Activated CD4-positive, alpha-beta T cell treated with anti-CD3 and anti-CD28 coated beads, Interleukin-2, amount 50 U/mL, for 48 hours (primary cell): Measurements from ENCODE around the gene SF1.

Source experiments
- DNase-seq, 2 experiments: peaks; one replicate each; pipeline ENCODE4 v3.0.0-alpha.2; 2020

SF1 gene

GRCh38 chr11:64744544-64745188 is 33.7 kb downstream of the SF1 start:
- DNase-seq: no peak

- peak; percentile 84 to 87 for DNase-seq
Measured at GRCh38 chr11:64743591-64744543, 34.5 kb downstream of the SF1 start, which contains the start of gene RASGRP2. Gene RASGRP2, minus strand, starts transcription at chr11:64744142. Its CDS starts 1,276 bp downstream, at chr11:64742866.

DNA sequence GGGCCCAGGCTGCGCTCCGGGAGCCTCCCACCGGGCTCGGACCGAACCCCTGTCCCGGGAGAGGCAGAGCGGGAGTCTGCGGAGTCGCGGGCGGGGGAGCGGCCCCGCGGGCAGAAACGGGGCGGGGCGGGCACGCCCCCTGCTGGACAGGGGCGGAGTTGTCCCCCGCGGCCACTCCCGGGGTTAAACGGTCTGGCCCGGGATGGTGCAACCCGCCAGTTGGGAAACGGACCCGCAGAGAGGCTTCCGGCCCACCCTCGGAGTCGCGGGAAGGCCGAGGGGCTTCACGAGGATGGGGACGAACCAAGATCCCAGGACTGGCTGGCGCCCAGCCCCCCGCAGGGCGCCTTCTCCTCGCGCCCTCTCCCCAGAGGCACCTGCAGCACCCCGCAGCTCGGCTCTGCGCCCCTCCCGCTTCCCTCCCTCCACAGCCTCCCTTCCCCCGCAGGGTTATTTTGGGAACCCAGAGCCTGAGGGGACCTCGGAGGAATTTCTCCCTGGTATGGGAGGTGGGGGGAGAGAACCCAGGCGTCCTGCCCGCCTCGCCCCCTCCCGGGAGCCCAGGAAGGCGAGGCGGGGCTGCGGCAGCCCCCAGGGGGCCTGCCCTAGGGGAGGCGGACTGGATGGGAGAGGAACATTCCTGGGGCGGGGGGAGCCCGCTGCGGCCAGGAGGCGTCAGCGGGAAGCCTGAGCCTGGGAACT is 35.3 kb downstream of the SF1 start:
- peak; percentile 79 to 83 for DNase-seq

GRCh38 chr11:64742087-64742888 is 36.1 kb downstream of the SF1 start:
- DNase-seq: peak; percentile 40 to 55

DNA sequence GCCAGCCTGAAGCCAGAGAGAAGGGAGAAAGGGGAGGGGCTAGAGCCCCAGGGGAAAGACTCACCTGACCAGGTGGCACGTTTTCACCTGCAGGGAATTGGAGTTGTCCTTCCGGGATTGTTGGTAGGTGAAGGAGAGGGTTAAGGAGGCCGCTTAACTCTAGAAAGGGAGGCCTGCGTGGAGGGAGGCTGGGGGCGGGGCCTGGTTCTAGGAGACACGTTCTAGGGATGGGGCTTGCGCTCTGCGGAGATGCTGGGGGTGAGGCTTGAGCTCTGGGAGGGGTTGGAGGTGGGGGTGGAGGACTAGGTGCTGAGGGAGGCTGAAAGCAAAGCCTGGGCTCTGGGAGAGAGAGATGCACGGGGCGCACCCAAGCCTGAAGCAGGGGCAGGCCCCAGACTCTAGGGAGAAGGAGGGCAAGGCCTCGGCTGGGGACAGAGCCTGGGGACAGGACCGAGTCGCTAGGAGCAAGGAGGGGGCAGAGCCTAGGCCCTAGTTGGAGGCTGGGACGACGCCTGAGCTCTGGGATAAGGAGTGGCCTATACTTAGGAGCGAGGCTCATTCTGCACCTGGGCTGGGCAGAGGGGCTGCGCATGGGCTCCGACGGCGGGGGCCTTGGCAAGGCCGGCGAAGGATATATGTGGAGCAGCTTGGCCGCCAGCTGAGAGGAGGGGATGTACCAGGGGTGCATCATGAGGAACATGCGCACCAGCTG is 36.8 kb downstream of the SF1 start:
- no peak for DNase-seq

GRCh38 chr11:64739871-64740270 is 38.5 kb downstream of the SF1 start:
- DNase-seq: no peak

DNA sequence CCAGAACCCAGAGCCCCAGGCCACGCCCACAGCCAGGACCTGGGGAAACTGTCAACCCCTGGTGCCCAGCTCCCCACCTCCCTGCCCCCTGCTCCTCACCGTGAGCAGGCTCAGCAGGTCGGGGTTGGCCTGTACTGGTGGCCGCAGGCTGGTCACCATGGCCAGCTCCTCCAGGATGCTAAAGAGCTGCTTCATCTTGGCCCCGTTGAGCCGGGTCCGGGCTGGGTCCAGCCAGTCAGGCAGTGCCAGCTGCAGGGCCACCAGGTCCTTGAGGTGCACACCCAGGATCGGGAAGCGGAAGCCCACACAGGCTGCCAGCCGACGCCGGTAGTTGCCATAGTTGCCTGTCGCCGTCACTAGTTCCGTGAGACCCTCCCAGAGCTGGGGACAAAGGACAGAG is 41.7 kb downstream of the SF1 start:
- no peak for DNase-seq

DNA sequence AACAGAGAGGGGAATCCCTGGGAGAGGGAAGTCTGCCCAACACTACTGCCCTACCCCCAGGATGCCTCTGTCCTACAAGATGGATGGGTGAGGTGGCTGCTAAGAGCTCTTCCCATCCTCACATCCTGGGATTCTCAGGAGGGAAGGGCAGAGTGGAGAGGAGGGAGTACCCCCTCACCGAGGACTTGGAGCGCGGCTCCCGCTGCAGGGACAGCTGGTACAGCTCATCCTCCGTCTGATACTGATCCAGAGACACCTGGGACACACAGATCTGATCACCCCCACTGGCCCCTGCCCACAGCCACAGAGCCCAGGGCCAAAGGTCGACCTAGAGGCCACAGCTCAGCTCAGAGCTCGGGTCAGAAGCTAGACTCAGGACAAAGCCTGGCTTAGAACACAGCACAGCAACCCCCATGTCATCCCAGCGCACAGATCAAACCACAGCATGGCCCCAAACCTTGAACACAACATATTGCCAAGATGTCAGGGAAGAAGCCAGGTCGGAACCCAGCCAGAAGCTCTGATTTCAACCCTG is 42.5 kb downstream of the SF1 start:
- no peak for DNase-seq

- no peak for DNase-seq
Measured at GRCh38 chr11:64734811-64735724, 43.3 kb downstream of the SF1 start.

DNA sequence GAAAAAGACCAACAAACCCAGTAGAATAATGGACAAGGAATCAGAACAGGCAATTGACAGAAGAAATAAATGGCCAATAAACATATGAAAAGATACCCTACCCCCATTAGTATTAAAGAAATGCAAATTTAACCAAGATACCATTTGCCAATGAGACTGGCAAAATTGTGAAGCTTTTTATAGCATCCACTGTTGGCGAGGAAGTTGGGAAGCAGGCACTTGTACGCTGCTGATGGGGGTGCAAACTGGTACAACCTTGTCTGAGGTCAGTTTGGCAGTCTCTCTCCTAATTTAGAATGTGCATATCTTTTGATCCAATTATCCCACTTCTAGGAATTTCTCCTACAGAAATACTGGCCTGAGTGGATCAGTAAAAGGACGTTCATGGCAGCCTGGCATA is 46.7 kb downstream of the SF1 start:
- DNase-seq: no peak

GRCh38 chr11:64729851-64730382 is 48.4 kb downstream of the SF1 start:
- peak; percentile 45 to 49 for DNase-seq

GRCh38 chr11:64728757-64729365 is 49.5 kb downstream of the SF1 start:
- no peak for DNase-seq

DNA sequence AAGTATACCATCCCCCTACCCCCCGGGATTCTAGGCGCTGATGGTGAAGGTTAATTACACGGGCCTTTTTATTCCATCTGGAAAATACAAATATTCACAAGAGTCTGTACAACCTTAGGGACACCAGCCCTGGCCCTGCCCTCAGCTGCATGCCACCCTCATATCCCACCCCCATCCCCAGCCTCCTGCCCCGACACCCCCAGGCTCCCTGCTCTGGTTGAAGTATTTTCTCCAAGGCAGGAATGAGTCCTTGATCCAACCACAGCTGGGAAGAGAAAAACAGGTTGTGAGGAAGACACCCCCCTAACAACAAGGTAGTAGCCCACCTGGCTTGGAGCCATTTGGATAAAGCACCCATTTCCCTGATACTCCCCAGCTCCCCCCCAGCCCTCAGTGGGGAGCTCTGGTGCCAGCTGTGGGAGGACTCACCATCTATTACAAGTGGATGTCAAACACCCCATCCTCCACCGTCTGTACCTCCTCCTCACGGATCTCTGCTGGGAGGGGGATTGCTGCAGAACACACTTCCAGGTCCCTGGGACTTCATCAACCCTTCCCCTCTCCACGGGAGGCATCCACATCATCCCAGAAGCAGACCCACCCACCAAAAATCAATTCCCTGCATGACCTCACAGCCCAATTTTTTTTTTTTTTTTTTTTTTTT is 51.3 kb downstream of the SF1 start:
- DNase-seq: no peak

DNA sequence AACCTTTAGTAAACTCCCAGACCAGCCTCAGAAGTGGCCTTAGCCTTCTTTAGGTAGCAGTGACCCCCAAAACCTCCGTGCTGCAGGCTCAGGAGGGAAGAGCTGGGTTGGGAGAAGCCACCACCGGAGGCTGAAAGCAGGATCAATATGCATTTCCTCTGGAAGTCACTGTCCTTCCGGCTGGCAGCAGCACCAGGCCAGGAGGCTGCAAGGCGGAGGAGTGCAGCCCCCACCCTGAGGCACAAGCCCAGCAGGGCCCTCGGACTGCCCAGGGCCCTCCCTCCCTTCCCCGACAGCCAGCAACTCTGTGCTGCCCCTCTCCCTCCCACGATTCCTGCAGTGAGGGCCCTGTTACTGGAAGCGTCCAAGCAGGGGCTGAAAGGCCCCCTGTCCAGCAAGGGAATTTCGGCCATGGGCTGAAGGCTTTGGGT is 52.1 kb downstream of the SF1 start:
- DNase-seq: no peak

GRCh38 chr11:64724863-64725532 is 53.3 kb downstream of the SF1 start:
- no peak for DNase-seq

GRCh38 chr11:64723907-64724862 is 54.2 kb downstream of the SF1 start:
- DNase-seq: no peak
